Lower lobe of right lung (tissue), 2 donors: Measurements from ENCODE around the gene FSTL4. TPM values are rescaled to one million over a fixed set of nuclear protein-coding genes. Genes with fewer than 3 reads are reported as not detected.
A peak's percentile ranks its signal among the peaks of the same experiment; 100 is the strongest.

Source experiments
- ATAC-seq, 2 donors: fragments of 200-7000 bp; cut with Tn5 transposase; one replicate each; pipeline ENCODE4 v1.9.1; 2020 to 2022; ENCODE audit warnings: mild to moderate bottlenecking in 2 of 2, moderate library complexity in 2 of 2
- DNase-seq: peaks from one replicate; pipeline ENCODE4 v3.0.0-alpha.2; 2020
- H3K27ac ChIP-seq: fragments of 200-600 bp; one replicate; pipeline ENCODE4 v1.8.0; 2022
- H3K27me3 ChIP-seq: fragments of 200-600 bp; one replicate; pipeline ENCODE4 v1.8.0; 2022; ENCODE audit warnings: low read depth
- H3K36me3 ChIP-seq: fragments of 200-600 bp; one replicate; pipeline ENCODE4 v1.8.0; 2022; ENCODE audit warnings: mild to moderate bottlenecking
- H3K4me1 ChIP-seq: fragments of 200-600 bp; one replicate; pipeline ENCODE4 v1.8.0; 2022
- H3K4me3 ChIP-seq: fragments of 200-600 bp; one replicate; pipeline ENCODE4 v1.8.0; 2022; ENCODE audit warnings: mild to moderate bottlenecking
- H3K9me3 ChIP-seq: fragments of 200-600 bp; one replicate; pipeline ENCODE4 v1.8.0; 2022
- intact Hi-C: fragments of 100-400 bp; cut with DNase I; formaldehyde crosslinking; loops from one replicate; pipeline ENCODE4 v1.11.0; 2022
- total RNA-seq: library from RNA; stranded (reverse); fragmentation: NEBNext Ultra II Directional; extraction: Animal tissue kit (Norgen Biotek cat#: 25700); gene quantifications from one replicate; pipeline ENCODE4 v1.2.1, GENCODE V29; 2021
- TF ChIP-seq, protein P1 (sequence below): fragments of 200-600 bp; IDR thresholded peaks from one replicate; pipeline ENCODE4 v1.8.0; 2022; ENCODE audit warnings: antibody characterized with exemption, mild to moderate bottlenecking
- donor health status: DM: no; HTN: yes; CAD: no; lungs with severe emphysema.

FSTL4 gene
- total RNA-seq, 1 donor from 2014 or later = 1.9 TPM

DNA sequence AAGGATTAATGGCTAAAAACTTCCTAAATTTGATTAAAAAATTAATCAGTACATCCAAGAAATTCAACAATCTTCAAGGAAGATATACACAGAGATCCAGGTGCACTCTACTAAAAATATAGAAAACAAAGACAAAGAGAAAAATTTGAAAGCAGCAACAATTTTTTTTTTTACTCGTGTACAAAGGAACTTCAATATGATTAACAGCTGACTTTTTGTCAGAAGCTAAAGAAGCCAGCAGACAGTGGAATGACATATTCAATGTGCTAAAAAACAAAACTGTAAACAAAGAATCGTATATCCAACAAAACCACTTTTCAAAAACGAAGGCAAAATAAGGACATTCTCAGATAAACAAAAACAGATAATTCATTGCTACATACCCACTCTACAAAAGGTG, 234.6 kb downstream of the FSTL4 start:
- TF ChIP-seq, protein P1, sequence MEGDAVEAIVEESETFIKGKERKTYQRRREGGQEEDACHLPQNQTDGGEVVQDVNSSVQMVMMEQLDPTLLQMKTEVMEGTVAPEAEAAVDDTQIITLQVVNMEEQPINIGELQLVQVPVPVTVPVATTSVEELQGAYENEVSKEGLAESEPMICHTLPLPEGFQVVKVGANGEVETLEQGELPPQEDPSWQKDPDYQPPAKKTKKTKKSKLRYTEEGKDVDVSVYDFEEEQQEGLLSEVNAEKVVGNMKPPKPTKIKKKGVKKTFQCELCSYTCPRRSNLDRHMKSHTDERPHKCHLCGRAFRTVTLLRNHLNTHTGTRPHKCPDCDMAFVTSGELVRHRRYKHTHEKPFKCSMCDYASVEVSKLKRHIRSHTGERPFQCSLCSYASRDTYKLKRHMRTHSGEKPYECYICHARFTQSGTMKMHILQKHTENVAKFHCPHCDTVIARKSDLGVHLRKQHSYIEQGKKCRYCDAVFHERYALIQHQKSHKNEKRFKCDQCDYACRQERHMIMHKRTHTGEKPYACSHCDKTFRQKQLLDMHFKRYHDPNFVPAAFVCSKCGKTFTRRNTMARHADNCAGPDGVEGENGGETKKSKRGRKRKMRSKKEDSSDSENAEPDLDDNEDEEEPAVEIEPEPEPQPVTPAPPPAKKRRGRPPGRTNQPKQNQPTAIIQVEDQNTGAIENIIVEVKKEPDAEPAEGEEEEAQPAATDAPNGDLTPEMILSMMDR = no peak
- intact Hi-C loops = no loop called here
- no peaks in the 10 kb centered on the region for H3K36me3 ChIP-seq
- ATAC-seq (no peak), DNase-seq (no peak)
- no peaks in the 10 kb centered on the region for H3K4me1 ChIP-seq
- no peak overlapping the region for H3K27ac ChIP-seq
- H3K4me3 ChIP-seq = no peak overlapping the region
- H3K27me3 ChIP-seq = no peaks in the 10 kb centered on the region
- peaks cover 12% of the 10 kb centered on the region for H3K9me3 ChIP-seq

DNA sequence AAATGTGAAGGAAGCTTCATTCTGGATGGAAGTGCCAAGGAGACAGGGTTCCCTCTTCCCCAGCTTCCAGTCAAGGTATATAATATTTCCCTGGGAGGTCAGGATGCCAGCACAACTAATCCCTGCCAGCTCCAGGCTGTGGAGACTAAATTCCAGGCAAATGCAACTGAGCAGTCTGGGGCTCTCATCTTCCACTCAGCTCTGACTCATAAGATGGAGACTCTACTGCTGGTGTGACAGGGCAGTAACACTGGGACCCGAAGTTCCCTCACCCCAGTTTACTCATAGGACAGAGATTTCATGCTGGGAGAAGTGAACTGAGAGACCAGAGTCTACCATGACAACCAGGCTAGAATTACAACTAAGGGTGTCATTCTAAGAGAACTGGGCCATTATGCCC, 235.4 kb downstream of the FSTL4 start:
- no peaks in the 10 kb centered on the region for H3K36me3 ChIP-seq
- H3K27me3 ChIP-seq = no peaks in the 10 kb centered on the region
- ATAC-seq (no peak), DNase-seq (no peak)
- H3K9me3 ChIP-seq = peaks cover 12% of the 10 kb centered on the region
- no peak overlapping the region for H3K27ac ChIP-seq
- H3K4me1 ChIP-seq = no peaks in the 10 kb centered on the region
- TF ChIP-seq, protein P1 = no peak
- H3K4me3 ChIP-seq = no peak overlapping the region
- intact Hi-C loops = no loop called here

DNA sequence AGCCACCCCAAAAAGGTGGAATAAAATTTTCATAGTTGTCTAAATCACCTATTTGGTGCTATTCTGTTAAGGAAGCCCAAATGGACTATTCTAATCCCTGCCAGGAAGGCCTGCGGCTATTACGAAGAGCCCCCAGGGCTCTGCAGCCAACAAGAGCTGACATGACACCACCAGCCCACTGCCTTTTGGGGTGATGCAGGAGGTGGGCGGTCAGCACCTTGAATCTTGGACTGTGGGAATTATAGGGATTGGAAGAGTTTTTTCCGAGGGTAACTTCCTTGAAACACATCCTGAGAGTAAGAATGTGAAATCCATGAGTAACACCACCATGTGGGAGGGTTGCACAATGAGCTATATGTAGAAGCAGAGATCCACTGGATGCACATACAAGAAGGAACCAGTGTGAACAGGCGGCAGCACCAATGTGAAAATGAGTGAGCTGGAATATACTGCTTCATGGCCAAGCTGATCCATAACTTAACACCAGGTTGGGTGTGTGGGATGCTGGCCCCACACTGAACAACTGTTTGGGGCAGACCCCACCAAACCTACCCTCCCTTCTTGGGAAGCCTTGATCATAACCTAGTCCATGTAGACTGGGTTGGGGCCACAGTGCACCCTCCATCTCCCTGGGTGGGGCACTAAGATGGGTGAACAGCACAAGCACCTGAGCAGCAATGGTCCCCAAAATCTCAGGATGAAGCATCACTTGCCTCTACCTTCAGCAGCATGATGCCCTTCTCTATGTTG, 239.0 kb downstream of the FSTL4 start:
- Histone ChIP-seq H3K4me3 (no peak overlapping the region), H3K9me3 (peaks cover 12% of the 10 kb centered on the region), H3K36me3 (no peaks in the 10 kb centered on the region), H3K4me1 (no peaks in the 10 kb centered on the region), H3K27ac (no peak overlapping the region), H3K27me3 (no peaks in the 10 kb centered on the region)
- TF ChIP-seq, protein P1 = no peak
- ATAC-seq (no peak), DNase-seq (no peak)
- intact Hi-C loops = no loop called here

- ATAC-seq (no peak), DNase-seq (no peak)
- Histone ChIP-seq H3K9me3 (peaks cover 3% of the 10 kb centered on the region), H3K36me3 (no peaks in the 10 kb centered on the region), H3K27ac (no peak overlapping the region), H3K4me3 (no peak overlapping the region), H3K27me3 (no peaks in the 10 kb centered on the region), H3K4me1 (no peaks in the 10 kb centered on the region)
- intact Hi-C loops = no loop called here
- TF ChIP-seq, protein P1 = no peak
Measured at GRCh38 chr5:133372293-133372937, 239.9 kb downstream of the FSTL4 start.

DNA sequence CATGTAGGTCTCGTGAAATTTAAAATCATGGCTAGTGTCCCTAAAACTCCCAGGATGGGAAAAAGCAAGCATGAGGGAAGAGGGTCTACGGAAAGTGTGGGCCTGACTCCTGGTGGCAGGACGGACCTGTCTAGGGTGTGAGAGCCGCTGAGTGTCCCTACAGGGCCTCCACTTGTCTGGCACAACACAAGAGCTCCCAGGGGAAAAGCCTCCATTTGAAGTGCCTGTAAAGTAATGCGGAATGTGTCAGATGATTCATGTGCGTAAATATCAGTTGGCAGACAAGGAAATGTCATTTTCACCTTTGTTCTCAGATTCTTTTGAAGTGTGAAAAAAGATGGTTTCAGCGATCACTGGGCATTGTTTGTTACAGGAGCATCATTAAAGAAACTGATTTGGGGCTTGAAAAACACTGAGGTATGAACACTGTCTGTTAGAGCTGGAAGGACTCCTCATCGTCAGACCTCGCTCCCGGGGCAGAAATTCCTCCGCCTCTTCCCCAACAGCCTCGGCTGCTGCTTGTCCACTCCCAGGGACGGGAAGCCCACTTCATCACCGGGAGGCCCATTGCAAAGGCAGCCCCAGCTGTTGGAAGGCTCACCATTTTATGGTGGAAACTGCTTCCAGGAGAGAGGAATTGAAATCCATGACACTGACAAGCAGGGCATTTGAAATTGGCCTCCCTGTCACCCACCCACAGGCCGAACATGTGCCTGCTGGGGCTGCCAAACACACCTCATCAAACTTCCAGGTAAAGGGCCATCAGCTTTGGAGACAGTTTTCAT, 240.8 kb downstream of the FSTL4 start:
- Histone ChIP-seq H3K36me3 (no peaks in the 10 kb centered on the region), H3K4me1 (no peaks in the 10 kb centered on the region), H3K27ac (no peak overlapping the region), H3K4me3 (no peak overlapping the region), H3K27me3 (no peaks in the 10 kb centered on the region), H3K9me3 (no peaks in the 10 kb centered on the region)
- TF ChIP-seq, protein P1 = no peak
- DNase-seq = no peak
- ATAC-seq = peak in 1 of 2 donors; percentile 57
- intact Hi-C loops = no loop called here
